Chondrocyte (in vitro differentiated cells): ENCODE results near the gene ATAD2B. TPM values are rescaled to one million over a fixed set of nuclear protein-coding genes. Genes with fewer than 3 reads are reported as not detected.

Experiments
- DNase-seq: peaks from one replicate; pipeline ENCODE4 v3.0.0; 2021; ENCODE audit warnings: mixed read lengths, low spot score
- H3K27ac Mint-ChIP-seq: one replicate; pipeline ENCODE4 v1.8.0; 2021; ENCODE audit warnings: mild to moderate bottlenecking, moderate library complexity, mixed read lengths; ENCODE audit not compliant: unreplicated experiment
- H3K27me3 Mint-ChIP-seq: 2 replicates; pipeline ENCODE4 v1.8.0; 2021; ENCODE audit warnings: low read depth, mixed read lengths
- H3K36me3 Mint-ChIP-seq: 2 replicates; pipeline ENCODE4 v1.8.0; 2021; ENCODE audit warnings: low read depth, mixed read lengths
- H3K4me1 Mint-ChIP-seq: 2 replicates; pipeline ENCODE4 v1.8.0; 2021; ENCODE audit warnings: low read depth, mild to moderate bottlenecking, mixed read lengths
- H3K4me3 Mint-ChIP-seq: one replicate; pipeline ENCODE4 v1.8.0; 2021; ENCODE audit warnings: mild to moderate bottlenecking, moderate library complexity, mixed read lengths; ENCODE audit not compliant: unreplicated experiment
- H3K9me3 Mint-ChIP-seq: 2 replicates; pipeline ENCODE4 v1.8.0; 2021; ENCODE audit warnings: low read depth, mixed read lengths
- CTCF ChIP-seq: fragments of 200-600 bp; sonication (generic); IDR thresholded peaks from 2 replicates; pipeline ENCODE4 v1.5.0; 2021; ENCODE audit warnings: antibody characterized with exemption, mild to moderate bottlenecking, moderate library complexity
- total RNA-seq: library from RNA; stranded (reverse); gene quantifications from 3 replicates; pipeline ENCODE4 v1.2.1, GENCODE V29; 2021

The ATAD2B gene
- total RNA-seq, 1 donor from 2014 or later, result 15.9 TPM

DNA sequence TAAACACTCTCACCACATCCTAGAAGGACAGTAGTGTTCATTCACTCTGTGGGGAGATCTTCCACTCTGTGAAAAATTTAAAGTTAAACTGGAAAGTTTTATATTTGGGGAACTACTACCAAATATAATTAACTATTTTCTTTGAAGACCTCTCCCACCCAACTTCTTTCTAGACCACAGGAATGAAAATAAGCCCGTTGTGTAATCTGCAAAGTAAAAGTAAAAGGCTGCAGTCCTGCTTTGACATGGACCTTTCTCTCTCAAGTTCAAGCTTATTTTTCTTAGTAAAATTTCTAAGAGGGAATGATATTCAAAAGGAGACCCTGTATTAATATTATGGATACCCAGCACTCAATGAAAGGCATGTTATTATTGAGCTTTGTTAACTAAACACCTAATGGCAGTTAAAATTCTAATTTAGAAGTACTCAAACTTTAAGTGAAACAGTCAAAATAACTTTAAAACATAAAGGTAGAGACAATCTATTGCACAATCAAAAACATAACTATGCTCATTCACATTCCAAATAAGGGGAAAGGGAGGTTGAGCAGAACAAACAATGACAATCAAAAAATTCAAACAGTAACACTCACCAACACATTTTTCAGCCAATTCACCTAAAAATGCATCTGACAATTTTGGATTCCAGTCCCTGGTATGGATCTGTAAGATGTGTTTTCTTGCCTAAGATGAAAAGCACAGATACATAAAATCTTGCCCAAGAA, 98.5 kb downstream of the ATAD2B start:
- no peak overlapping the region for H3K27ac Mint-ChIP-seq
- no peaks in the 10 kb centered on the region for H3K9me3 Mint-ChIP-seq
- no peak overlapping the region for H3K4me3 Mint-ChIP-seq
- no peak for TF ChIP-seq CTCF
- H3K36me3 Mint-ChIP-seq, result no peaks in the 10 kb centered on the region
- H3K27me3 Mint-ChIP-seq, result no peaks in the 10 kb centered on the region
- DNase-seq, result no peak
- peaks cover 13% of the 10 kb centered on the region for H3K4me1 Mint-ChIP-seq

GRCh38 chr2:23827287-23827686, 99.6 kb downstream of the ATAD2B start:
- Mint-ChIP-seq H3K4me1 (peaks cover 13% of the 10 kb centered on the region), H3K4me3 (no peak overlapping the region), H3K27ac (no peak overlapping the region), H3K27me3 (no peaks in the 10 kb centered on the region), H3K9me3 (no peaks in the 10 kb centered on the region), H3K36me3 (no peaks in the 10 kb centered on the region)
- no peak for DNase-seq
- TF ChIP-seq CTCF, result no peak

DNA sequence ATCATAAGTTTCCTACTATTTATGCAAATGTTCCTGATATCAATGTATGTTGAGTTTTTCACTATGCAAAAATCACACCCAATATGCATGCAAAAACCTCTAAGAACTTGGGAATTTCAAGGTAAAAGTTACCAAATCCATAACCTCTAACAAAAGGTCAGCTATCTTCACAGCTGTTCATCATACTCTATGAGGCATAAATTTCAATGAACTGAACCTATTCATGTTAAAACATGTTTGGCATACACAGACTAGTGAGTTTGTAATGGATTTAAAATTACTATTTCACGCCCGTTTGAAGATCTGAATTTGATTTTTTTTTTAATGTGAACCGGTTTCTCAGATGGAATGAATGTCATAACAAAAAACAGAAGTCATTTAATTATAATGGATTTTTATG, 100.2 kb downstream of the ATAD2B start:
- Mint-ChIP-seq H3K4me1 (peaks cover 13% of the 10 kb centered on the region), H3K36me3 (no peaks in the 10 kb centered on the region), H3K27me3 (no peaks in the 10 kb centered on the region)

GRCh38 chr2:23826040-23826439, 100.9 kb downstream of the ATAD2B start:
- Mint-ChIP-seq H3K9me3 (no peaks in the 10 kb centered on the region), H3K36me3 (no peaks in the 10 kb centered on the region), H3K27me3 (no peaks in the 10 kb centered on the region), H3K4me1 (peaks cover 13% of the 10 kb centered on the region), H3K27ac (no peak overlapping the region), H3K4me3 (no peak overlapping the region)
- DNase-seq, result no peak
- no peak for TF ChIP-seq CTCF

More for the DNA sequence above, 100.2 kb downstream of the ATAD2B start:
- no peak overlapping the region for H3K4me3 Mint-ChIP-seq
- no peak for TF ChIP-seq CTCF
- no peak overlapping the region for H3K27ac Mint-ChIP-seq
- H3K9me3 Mint-ChIP-seq, result no peaks in the 10 kb centered on the region
- DNase-seq, result no peak

DNA sequence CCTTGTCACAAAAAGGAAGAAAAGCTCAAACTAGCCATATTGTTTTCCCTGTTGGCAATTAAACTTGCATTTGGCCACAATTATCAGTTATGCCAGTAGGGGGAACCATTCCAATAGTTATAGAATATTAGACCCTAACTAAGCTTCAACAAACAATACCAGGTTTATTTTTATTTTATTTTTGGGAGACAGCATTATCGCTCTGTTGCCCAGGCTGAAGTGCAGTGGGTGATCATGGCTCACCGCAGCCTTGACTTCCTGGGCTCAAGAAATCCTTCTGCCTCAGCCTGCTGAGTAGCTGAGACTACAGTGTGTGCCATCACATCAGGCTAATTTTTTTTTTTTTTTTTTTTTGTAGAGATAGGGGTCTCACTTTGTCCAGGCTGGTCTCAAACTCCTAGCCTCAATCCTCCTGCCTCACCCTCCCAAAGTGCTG, 102.1 kb downstream of the ATAD2B start:
- Mint-ChIP-seq H3K4me1 (peaks cover 13% of the 10 kb centered on the region), H3K4me3 (no peak overlapping the region), H3K36me3 (no peaks in the 10 kb centered on the region), H3K27ac (peak overlapping the region; percentile 27), H3K9me3 (no peaks in the 10 kb centered on the region), H3K27me3 (no peaks in the 10 kb centered on the region)
- DNase-seq, result no peak
- peak; percentile 95 for TF ChIP-seq CTCF
